ENCODE results near the gene EVC2.

The EVC2 gene

DNA sequence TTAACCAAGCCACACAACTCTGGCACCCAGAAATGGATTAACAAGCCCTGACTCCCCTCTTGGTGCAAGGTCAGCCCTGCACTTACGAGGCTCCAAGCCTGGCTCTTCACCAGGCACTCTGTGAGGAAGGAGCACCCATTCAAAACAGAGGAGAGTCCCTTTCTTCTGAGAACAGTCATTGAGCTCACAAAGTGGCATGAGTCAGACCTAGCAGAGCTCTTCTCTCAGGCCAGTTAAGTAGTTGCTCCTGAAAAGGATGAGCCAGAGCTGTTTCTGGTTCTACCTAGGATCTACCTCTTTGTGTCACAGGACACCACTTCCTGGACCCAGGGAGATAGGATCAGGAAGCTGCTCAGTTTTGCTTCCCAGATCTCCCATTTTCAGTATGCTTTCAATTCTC, 48.2 kb downstream of the EVC2 start:
- Histone ChIP-seq H3K4me3 (ENCODE audit: low read length) (no peak overlapping the region), H3K27me3 (ENCODE audit: control insufficient read depth, insufficient read depth, low read length) (no peaks in the 10 kb centered on the region), H3K9ac (ENCODE audit: low read length) (no peak overlapping the region), H3K9me3 (ENCODE audit: control insufficient read depth, low read depth, low read length) (no peaks in the 10 kb centered on the region), H3K27ac (ENCODE audit: low read length) (no peak overlapping the region), H3K4me1 (ENCODE audit: control insufficient read depth, low read depth, low read length) (no peaks in the 10 kb centered on the region), H3K36me3 (ENCODE audit: control insufficient read depth, low read depth, low read length) (peaks cover 4% of the 10 kb centered on the region)

DNA sequence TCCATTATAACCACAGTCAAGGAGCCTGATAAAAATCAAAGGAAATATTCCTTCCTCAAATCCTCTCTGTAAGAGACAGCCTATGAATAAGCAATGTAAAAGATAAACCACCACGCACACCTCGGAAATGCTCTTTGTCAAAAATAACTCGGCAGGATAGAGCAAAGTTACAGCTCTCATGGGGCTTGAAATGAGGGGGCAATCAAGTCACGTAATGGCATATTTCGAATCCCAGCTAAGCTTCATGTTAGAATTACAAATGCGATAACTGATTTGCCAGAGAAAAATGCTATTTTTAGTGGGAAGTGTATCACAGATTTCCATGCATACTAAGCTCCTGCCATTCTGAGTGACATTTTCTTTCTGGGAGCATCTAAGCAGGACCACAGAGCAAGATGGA, 49.4 kb downstream of the EVC2 start:
- Histone ChIP-seq H3K27ac (ENCODE audit: low read length) (no peak overlapping the region), H3K9me3 (ENCODE audit: control insufficient read depth, low read depth, low read length) (no peaks in the 10 kb centered on the region), H3K4me1 (ENCODE audit: control insufficient read depth, low read depth, low read length) (no peaks in the 10 kb centered on the region), H3K36me3 (ENCODE audit: control insufficient read depth, low read depth, low read length) (peaks cover 4% of the 10 kb centered on the region), H3K9ac (ENCODE audit: low read length) (no peak overlapping the region), H3K27me3 (ENCODE audit: control insufficient read depth, insufficient read depth, low read length) (no peaks in the 10 kb centered on the region), H3K4me3 (ENCODE audit: low read length) (no peak overlapping the region)

- H3K27me3 ChIP-seq (ENCODE audit: control insufficient read depth, insufficient read depth, low read length), result no peaks in the 10 kb centered on the region
- no peak overlapping the region for H3K27ac ChIP-seq (ENCODE audit: low read length)
- no peak overlapping the region for H3K9ac ChIP-seq (ENCODE audit: low read length)
These were observed 51.9 kb downstream of the EVC2 start for GRCh38 chr4:5656415-5656814.

GRCh38 chr4:5654791-5655190, 53.6 kb downstream of the EVC2 start:
- Histone ChIP-seq H3K36me3 (ENCODE audit: control insufficient read depth, low read depth, low read length) (no peaks in the 10 kb centered on the region), H3K4me3 (ENCODE audit: low read length) (no peak overlapping the region), H3K9me3 (ENCODE audit: control insufficient read depth, low read depth, low read length) (no peaks in the 10 kb centered on the region), H3K4me1 (ENCODE audit: control insufficient read depth, low read depth, low read length) (no peaks in the 10 kb centered on the region), H3K27me3 (ENCODE audit: control insufficient read depth, insufficient read depth, low read length) (no peaks in the 10 kb centered on the region), H3K27ac (ENCODE audit: low read length) (no peak overlapping the region), H3K9ac (ENCODE audit: low read length) (no peak overlapping the region)

More at GRCh38 chr4:5656415-5656814, 51.9 kb downstream of the EVC2 start:
- H3K4me3 ChIP-seq (ENCODE audit: low read length), result no peak overlapping the region
- no peaks in the 10 kb centered on the region for H3K9me3 ChIP-seq (ENCODE audit: control insufficient read depth, low read depth, low read length)
- H3K4me1 ChIP-seq (ENCODE audit: control insufficient read depth, low read depth, low read length), result no peaks in the 10 kb centered on the region
- H3K36me3 ChIP-seq (ENCODE audit: control insufficient read depth, low read depth, low read length), result no peaks in the 10 kb centered on the region

DNA sequence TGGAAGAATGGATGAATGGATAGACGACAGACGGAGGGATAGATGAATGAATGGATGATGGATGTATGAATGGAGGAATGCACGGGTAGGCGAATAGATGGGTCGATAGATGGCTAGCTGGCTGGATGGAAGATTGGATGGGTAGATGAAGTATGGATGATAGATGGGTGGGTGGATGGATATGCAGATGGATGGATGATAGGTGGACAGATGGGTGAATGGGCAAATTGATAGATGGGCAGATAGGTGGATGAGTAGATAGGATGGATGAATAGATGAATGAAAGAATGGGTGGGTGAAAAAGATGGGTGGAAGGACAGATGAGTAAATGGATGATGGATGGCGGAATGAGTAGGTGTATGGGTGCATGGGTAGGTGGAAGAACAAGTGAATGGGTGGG, 57.3 kb downstream of the EVC2 start:
- Histone ChIP-seq H3K4me3 (ENCODE audit: low read length) (no peak overlapping the region), H3K27me3 (ENCODE audit: control insufficient read depth, insufficient read depth, low read length) (no peaks in the 10 kb centered on the region), H3K9me3 (ENCODE audit: control insufficient read depth, low read depth, low read length) (no peaks in the 10 kb centered on the region), H3K4me1 (ENCODE audit: control insufficient read depth, low read depth, low read length) (no peaks in the 10 kb centered on the region), H3K27ac (ENCODE audit: low read length) (no peak overlapping the region), H3K36me3 (ENCODE audit: control insufficient read depth, low read depth, low read length) (no peaks in the 10 kb centered on the region), H3K9ac (ENCODE audit: low read length) (no peak overlapping the region)

DNA sequence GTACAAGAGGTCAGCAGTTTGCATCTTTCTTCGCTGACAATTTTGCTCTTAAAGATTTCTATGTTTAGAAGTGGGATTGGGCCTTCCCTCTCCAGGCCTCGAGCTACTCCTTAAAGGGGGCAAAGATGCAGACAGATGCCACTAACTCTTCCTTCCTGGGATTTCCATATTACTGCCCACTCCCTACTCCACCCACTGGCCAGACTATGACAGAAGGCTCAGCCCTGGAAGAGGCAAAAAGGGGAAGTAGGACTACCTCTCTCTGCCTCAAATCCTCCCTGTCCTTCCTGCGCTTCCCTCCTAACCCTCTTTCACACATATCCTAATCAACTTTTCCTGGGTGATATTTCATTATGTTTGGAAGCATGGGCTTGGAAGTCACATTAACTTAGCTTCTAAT, 58.3 kb downstream of the EVC2 start:
- Histone ChIP-seq H3K4me3 (ENCODE audit: low read length) (no peak overlapping the region), H3K9me3 (ENCODE audit: control insufficient read depth, low read depth, low read length) (no peaks in the 10 kb centered on the region), H3K4me1 (ENCODE audit: control insufficient read depth, low read depth, low read length) (no peaks in the 10 kb centered on the region), H3K36me3 (ENCODE audit: control insufficient read depth, low read depth, low read length) (no peaks in the 10 kb centered on the region), H3K27ac (ENCODE audit: low read length) (no peak overlapping the region), H3K9ac (ENCODE audit: low read length) (no peak overlapping the region), H3K27me3 (ENCODE audit: control insufficient read depth, insufficient read depth, low read length) (no peaks in the 10 kb centered on the region)

DNA sequence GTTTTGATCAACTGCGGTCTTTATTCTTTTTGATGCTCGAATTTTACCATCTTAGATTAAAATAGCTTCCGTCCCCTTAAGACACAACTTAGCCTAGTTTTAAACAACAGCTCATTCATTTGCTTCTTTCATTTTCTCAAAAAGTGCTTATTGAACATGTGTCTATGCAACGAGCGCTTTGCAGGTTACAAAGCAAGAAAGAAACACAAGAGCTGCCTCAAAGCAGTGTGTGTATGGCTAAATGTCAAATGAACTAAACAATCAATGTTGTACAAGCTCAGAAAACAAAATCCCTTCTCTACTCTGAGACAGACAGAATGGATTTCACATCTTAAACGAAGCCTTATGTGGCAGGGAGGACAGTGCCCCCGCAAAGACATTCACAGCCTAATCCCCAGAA, 61.0 kb downstream of the EVC2 start:
- Histone ChIP-seq H3K27ac (ENCODE audit: low read length) (no peak overlapping the region), H3K4me3 (ENCODE audit: low read length) (no peak overlapping the region), H3K4me1 (ENCODE audit: control insufficient read depth, low read depth, low read length) (no peaks in the 10 kb centered on the region), H3K9me3 (ENCODE audit: control insufficient read depth, low read depth, low read length) (no peaks in the 10 kb centered on the region), H3K36me3 (ENCODE audit: control insufficient read depth, low read depth, low read length) (no peaks in the 10 kb centered on the region), H3K9ac (ENCODE audit: low read length) (no peak overlapping the region), H3K27me3 (ENCODE audit: control insufficient read depth, insufficient read depth, low read length) (no peaks in the 10 kb centered on the region)

DNA sequence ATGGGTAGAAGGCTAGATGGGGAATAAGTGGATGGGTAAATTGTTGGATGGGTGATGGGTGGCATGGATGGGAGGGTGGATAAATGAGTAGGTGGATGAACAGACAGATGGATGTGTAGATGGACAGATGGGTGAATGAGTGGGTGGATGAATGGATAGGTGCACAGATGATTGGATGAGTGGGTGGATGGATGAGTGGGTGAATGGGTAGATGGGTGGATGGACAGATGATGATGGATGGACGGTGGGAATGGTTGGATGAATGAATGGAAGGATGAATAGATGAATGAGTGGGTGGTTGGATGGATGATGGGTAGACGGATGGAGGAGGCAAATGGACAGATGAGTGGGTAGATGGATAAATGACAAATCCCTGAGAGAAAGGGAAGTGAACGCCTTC, 68.3 kb downstream of the EVC2 start:
- peaks cover 6% of the 10 kb centered on the region for H3K36me3 ChIP-seq (ENCODE audit: control insufficient read depth, low read depth, low read length)
- H3K4me1 ChIP-seq (ENCODE audit: control insufficient read depth, low read depth, low read length), result no peaks in the 10 kb centered on the region
- H3K4me3 ChIP-seq (ENCODE audit: low read length), result no peak overlapping the region
- H3K27me3 ChIP-seq (ENCODE audit: control insufficient read depth, insufficient read depth, low read length), result no peaks in the 10 kb centered on the region
- no peaks in the 10 kb centered on the region for H3K9me3 ChIP-seq (ENCODE audit: control insufficient read depth, low read depth, low read length)
- no peak overlapping the region for H3K9ac ChIP-seq (ENCODE audit: low read length)
- H3K27ac ChIP-seq (ENCODE audit: low read length), result no peak overlapping the region

GRCh38 chr4:5639556-5639955, 68.8 kb downstream of the EVC2 start:
- no peak overlapping the region for H3K4me3 ChIP-seq (ENCODE audit: low read length)
- no peak overlapping the region for H3K9ac ChIP-seq (ENCODE audit: low read length)
- H3K27ac ChIP-seq (ENCODE audit: low read length), result no peak overlapping the region
- H3K27me3 ChIP-seq (ENCODE audit: control insufficient read depth, insufficient read depth, low read length), result no peaks in the 10 kb centered on the region
- H3K9me3 ChIP-seq (ENCODE audit: control insufficient read depth, low read depth, low read length), result no peaks in the 10 kb centered on the region
- no peaks in the 10 kb centered on the region for H3K4me1 ChIP-seq (ENCODE audit: control insufficient read depth, low read depth, low read length)
- H3K36me3 ChIP-seq (ENCODE audit: control insufficient read depth, low read depth, low read length), result peaks cover 6% of the 10 kb centered on the region

DNA sequence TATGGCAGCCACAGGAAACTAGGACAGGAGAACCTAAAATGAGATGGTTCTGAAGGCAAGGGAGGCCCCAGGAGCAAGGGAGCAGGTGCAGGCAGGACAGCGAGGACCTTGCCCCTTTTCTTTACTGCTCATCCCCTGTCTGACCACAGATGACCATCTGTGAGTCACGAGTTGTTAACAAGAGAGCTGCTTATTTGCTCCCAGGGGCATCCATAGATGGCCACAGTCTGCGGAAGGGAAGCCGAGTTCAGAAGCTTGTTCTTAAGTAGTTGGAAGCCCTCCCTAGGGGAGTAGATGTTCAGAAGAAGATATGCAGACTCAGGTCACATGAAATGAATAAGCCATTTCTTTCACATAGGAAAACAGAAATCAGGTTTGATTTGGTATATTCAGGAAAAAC, 69.4 kb downstream of the EVC2 start:
- H3K9me3 ChIP-seq (ENCODE audit: control insufficient read depth, low read depth, low read length), result no peaks in the 10 kb centered on the region
- no peak overlapping the region for H3K9ac ChIP-seq (ENCODE audit: low read length)
- H3K27ac ChIP-seq (ENCODE audit: low read length), result no peak overlapping the region
- peaks cover 6% of the 10 kb centered on the region for H3K36me3 ChIP-seq (ENCODE audit: control insufficient read depth, low read depth, low read length)
- H3K4me1 ChIP-seq (ENCODE audit: control insufficient read depth, low read depth, low read length), result no peaks in the 10 kb centered on the region
- H3K4me3 ChIP-seq (ENCODE audit: low read length), result no peak overlapping the region
- no peaks in the 10 kb centered on the region for H3K27me3 ChIP-seq (ENCODE audit: control insufficient read depth, insufficient read depth, low read length)

DNA sequence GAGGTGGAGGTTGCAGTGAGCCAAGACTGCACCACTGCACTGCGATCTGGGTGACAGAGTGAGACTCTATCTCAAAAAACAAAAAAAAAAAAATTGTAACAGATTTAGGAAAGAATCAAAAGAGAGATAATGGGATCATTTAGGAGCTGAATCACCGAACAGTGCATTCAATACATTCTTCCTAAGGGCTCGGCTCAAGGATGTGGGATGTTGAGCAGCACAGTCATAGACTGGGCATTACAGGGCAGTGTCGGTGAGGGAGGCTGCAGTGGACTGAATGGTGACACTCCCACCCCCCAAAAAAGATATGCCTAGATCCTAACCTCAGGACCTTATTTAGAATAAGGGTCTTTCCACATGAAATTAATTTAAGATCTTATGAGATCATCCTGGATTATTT, 70.0 kb downstream of the EVC2 start:
- Histone ChIP-seq H3K9me3 (ENCODE audit: control insufficient read depth, low read depth, low read length) (no peaks in the 10 kb centered on the region), H3K4me1 (ENCODE audit: control insufficient read depth, low read depth, low read length) (no peaks in the 10 kb centered on the region), H3K4me3 (ENCODE audit: low read length) (no peak overlapping the region), H3K36me3 (ENCODE audit: control insufficient read depth, low read depth, low read length) (peaks cover 6% of the 10 kb centered on the region), H3K9ac (ENCODE audit: low read length) (no peak overlapping the region), H3K27me3 (ENCODE audit: control insufficient read depth, insufficient read depth, low read length) (no peaks in the 10 kb centered on the region), H3K27ac (ENCODE audit: low read length) (no peak overlapping the region)

- Histone ChIP-seq H3K9me3 (ENCODE audit: control insufficient read depth, low read depth, low read length) (no peaks in the 10 kb centered on the region), H3K9ac (ENCODE audit: low read length) (no peak overlapping the region), H3K27ac (ENCODE audit: low read length) (no peak overlapping the region), H3K4me3 (ENCODE audit: low read length) (no peak overlapping the region), H3K36me3 (ENCODE audit: control insufficient read depth, low read depth, low read length) (peaks cover 6% of the 10 kb centered on the region), H3K4me1 (ENCODE audit: control insufficient read depth, low read depth, low read length) (no peaks in the 10 kb centered on the region), H3K27me3 (ENCODE audit: control insufficient read depth, insufficient read depth, low read length) (no peaks in the 10 kb centered on the region)
These were observed 71.3 kb downstream of the EVC2 start for GRCh38 chr4:5636766-5637670.

Data from iPS-18a (cell line).